Right cardiac atrium (tissue), 5 donors: ENCODE data around the gene TRIB2. TPM values are rescaled to one million over a fixed set of nuclear protein-coding genes. Genes with fewer than 3 reads are reported as not detected.
A peak's percentile ranks its signal among the peaks of the same experiment; 100 is the strongest.

Experiments used
- ATAC-seq, 2 donors: fragments of 200-7000 bp; cut with Tn5 transposase; one replicate each; pipeline versions ENCODE4 v1.8.0 to v1.9.1; 2020; ENCODE audit warnings: moderate library complexity in 2 of 2, mild to moderate bottlenecking in 1 of 2
- DNase-seq, 3 donors: peaks; one replicate each; pipeline ENCODE4 v3.0.0-alpha.2; 2020
- H3K27ac ChIP-seq: one replicate; pipeline ENCODE4 v1.5.1; 2013; ENCODE audit warnings: mild to moderate bottlenecking, low read length, control low read depth, moderate library complexity
- H3K27me3 ChIP-seq: one replicate; pipeline ENCODE4 v1.6.1; 2013; ENCODE audit not compliant: control insufficient read depth, insufficient read depth
- H3K4me1 ChIP-seq: one replicate; pipeline ENCODE4 v1.6.1; 2013; ENCODE audit warnings: low read length; ENCODE audit not compliant: control insufficient read depth, insufficient read depth
- H3K4me3 ChIP-seq: one replicate; pipeline ENCODE4 v1.5.1; 2013; ENCODE audit warnings: low read length, control low read depth
- H3K9me3 ChIP-seq: one replicate; pipeline ENCODE4 v1.6.1; 2013; ENCODE audit warnings: low read length; ENCODE audit not compliant: control insufficient read depth
- WGBS: extraction: QIAGEN DNeasy Blood & Tissue Kit; methylation state at CpG from one replicate; pipeline ENCODE4 v1.1.7; 2013; 5-methylcytosine and 5-hydroxymethylcytosine counted together
- intact Hi-C, 4 donors: fragments of 100-400 bp; cut with DNase I; formaldehyde crosslinking; loops; one replicate each; pipeline versions ENCODE4 v1.11.0 to v1.14.0; 2022 to 2023
- polyA plus RNA-seq: library from polyadenylated mRNA; stranded (reverse); fragments of 200-250 nt; gene quantifications from one replicate; pipeline ENCODE4 v1.2.3, GENCODE V29; 2013
- total RNA-seq, 4 donors: library from RNA; stranded (reverse); fragmentation: NEBNext Ultra II Directional; extraction: Animal tissue kit (Norgen Biotek cat#: 25700); gene quantifications; one replicate each; pipeline ENCODE4 v1.2.1, GENCODE V29; 2021
- donor health status: healthy with polysubstance abuse.
- donor health status: DM: no; HTN: yes; CAD: no.
- donor health status: DM: no; HTN: no; CAD: no.
- donor health status: DM: no; HTN: yes; CAD: no; lungs with severe emphysema.
- donor health status: DM: yes; HTN: yes; CAD: no.

The TRIB2 gene
- total and polyA plus RNA-seq, 5 donors, result 24.7 to 32.2 (median 27.0) TPM

DNA sequence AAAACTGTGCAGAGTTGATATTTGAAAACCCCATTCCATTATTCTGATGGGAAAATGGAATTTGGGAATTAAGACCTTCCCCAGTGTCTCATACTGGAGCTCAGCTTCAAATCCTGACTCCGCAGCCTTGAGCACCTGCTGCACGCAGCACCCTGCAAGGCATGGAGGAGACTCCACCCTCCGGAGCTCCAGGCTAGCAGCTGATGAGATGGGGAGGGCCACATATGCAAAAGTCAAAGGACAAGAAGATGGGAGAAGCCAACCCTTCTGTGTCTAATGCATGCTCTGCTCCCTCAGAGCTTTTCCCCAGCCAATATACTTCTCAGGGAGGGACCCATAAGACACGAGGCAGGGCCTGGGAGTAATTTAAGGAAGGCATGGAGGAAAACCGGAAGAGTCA, 34.7 kb upstream of the TRIB2 start:
- WGBS, result 87% methylated on average over 5 of the region's 5 CpGs

DNA sequence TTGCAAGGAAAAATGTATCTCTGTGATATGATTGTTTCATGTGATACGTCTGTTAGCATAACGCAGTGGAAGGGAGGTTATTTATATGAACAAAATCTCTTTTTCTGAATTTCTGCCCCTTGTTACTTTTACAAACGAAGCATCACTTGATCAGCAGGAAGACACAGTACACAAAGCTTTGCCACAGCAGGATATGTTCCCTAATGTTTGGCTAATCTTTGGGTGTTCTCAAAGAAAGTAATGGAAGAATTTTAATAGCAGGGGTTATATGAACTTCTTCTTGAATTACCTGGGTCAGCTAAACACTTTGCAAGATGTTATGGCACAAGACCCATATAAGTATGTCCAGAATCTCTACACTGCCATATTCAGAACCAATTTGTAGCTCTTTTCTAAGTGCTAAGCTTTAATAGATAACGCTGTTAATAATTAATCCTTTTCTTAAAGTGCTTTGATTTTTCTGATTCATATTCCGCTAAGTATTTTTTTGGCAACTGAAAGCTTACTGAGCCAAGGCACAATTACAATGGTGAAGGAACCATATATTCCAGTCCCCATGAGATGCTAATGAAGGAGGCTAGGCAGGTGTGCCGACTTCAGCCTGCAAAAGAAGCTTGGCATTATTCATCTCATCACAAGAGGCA, 33.2 kb upstream of the TRIB2 start:
- Histone ChIP-seq H3K27ac (no peak overlapping the region), H3K4me3 (no peak overlapping the region), H3K9me3 (no peaks in the 10 kb centered on the region), H3K27me3 (no peaks in the 10 kb centered on the region), H3K4me1 (peaks cover 2% of the 10 kb centered on the region)
- no peak for DNase-seq
- 96% methylated on average over 6 of the region's 6 CpGs for WGBS
- intact Hi-C loops, result no loop called here
- no peak for ATAC-seq

More for the DNA sequence above, 34.7 kb upstream of the TRIB2 start:
- H3K4me1 ChIP-seq, result peaks cover 2% of the 10 kb centered on the region
- ATAC-seq (no peak), DNase-seq (no peak)
- no peaks in the 10 kb centered on the region for H3K9me3 ChIP-seq
- intact Hi-C loops, result no loop called here
- H3K27me3 ChIP-seq, result no peaks in the 10 kb centered on the region
- no peak overlapping the region for H3K4me3 ChIP-seq
- no peak overlapping the region for H3K27ac ChIP-seq

DNA sequence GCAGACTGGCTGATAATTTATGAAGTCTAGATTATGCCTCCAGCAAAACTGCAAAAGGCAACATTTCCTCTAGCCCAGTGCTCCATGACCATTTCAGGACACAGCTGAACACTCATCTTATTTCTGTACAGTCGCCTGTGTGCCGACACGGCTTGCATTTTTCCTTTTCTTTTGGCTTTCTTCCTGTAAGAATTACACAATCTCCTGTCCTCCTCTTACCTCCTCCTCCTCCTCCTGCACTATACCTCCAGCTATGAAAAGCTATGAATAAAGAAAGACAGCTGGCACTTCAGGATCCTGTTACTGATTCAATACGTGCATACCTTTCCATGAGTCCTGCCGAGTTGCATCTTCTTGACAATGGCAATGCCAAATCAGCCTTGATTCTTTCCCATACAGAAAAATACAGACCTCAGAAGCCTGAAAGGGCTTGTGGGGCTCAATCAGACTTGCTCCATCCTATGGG, 32.2 kb upstream of the TRIB2 start:
- DNase-seq (no peak), ATAC-seq (peak; percentile 71 to 77)
- Histone ChIP-seq H3K4me3 (no peak overlapping the region), H3K27me3 (no peaks in the 10 kb centered on the region), H3K27ac (no peak overlapping the region), H3K4me1 (peaks cover 2% of the 10 kb centered on the region), H3K9me3 (no peaks in the 10 kb centered on the region)
- 40% methylated on average over 5 of the region's 5 CpGs for WGBS
- intact Hi-C loops, result no loop called here

DNA sequence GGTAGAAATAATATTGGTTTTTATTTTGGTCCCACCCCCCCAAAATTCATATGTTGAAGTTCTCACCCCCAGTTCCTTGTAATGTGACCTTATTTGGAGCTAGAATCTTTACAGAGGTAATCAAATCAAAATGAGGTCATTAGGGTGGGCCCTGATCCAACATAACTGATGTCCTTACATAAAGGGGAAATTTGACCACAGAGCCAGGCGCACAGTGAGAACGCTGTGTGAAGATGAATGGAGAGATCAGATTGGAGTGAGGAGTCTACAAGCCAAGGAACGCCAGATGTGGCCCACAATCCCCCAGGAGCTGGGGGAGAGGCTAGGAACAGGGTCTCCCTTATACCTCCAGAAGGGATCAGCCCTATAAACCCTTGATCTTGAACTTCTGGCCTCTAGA, 31.6 kb upstream of the TRIB2 start:
- intact Hi-C loops, result no loop called here
- H3K27ac ChIP-seq, result no peak overlapping the region
- ATAC-seq (peak in 1 of 2 donors; percentile 27), DNase-seq (peak in 1 of 3 donors; percentile 36)
- no peaks in the 10 kb centered on the region for H3K9me3 ChIP-seq
- H3K4me3 ChIP-seq, result no peak overlapping the region
- no peaks in the 10 kb centered on the region for H3K27me3 ChIP-seq
- peaks cover 2% of the 10 kb centered on the region for H3K4me1 ChIP-seq
- WGBS, result 85% methylated on average over 3 of the region's 3 CpGs

DNA sequence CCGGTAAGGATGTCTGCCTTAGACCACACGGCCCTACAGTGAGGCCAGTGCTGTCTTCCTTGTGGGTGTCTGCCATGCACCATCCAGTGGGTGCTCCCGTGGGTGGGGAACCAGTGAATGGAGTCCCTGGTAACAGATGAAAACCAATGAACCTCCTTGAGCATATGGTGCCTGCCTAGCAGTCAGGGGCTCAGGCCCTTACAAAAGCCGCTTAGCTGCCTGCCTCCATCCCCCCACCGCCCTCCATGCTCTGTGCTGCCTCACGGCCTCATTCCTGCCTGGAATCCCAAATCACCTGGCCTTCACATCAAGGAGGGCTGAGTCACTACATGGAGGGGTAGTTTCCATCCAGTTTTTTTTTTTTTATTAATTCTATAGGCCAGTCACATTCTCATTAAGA, 30.8 kb upstream of the TRIB2 start:
- Histone ChIP-seq H3K27me3 (no peaks in the 10 kb centered on the region), H3K9me3 (no peaks in the 10 kb centered on the region), H3K4me3 (no peak overlapping the region), H3K27ac (no peak overlapping the region), H3K4me1 (peaks cover 2% of the 10 kb centered on the region)
- no peak for DNase-seq
- WGBS, result 96% methylated on average over 6 of the region's 6 CpGs
- intact Hi-C loops, result no loop called here
- no peak for ATAC-seq

DNA sequence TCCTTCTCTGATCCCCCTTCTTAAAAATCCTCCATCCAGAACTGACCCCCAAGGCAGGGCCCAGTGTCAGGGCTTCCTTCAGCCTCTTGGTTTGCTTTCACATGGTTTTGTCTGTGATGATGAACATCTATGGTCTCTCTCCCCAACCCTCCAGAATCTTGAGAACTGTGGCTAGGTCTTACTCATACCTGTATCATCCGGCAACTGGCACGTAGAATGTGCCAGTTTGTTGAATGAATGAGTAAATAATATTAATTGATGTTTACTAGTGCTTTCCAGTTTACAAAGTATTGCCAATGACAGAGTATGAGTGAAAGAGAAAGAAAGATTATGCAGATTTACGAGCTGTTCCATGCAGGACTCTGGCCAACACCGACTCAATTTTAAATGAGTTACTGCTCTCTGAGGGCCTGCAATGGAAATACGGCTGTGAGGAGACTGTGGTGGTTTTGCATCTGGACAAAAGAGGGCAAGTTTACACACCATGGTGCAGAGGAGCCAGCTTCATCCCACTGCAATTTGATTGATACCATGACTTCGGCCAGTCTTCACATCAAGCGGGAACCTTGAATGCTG, 29.9 kb upstream of the TRIB2 start:
- H3K4me1 ChIP-seq, result peaks cover 2% of the 10 kb centered on the region
- no peak overlapping the region for H3K4me3 ChIP-seq
- 76% methylated on average over 7 of the region's 7 CpGs for WGBS
- H3K27me3 ChIP-seq, result no peaks in the 10 kb centered on the region
- H3K27ac ChIP-seq, result no peak overlapping the region
- ATAC-seq (no peak), DNase-seq (no peak)
- intact Hi-C loops, result no loop called here
- H3K9me3 ChIP-seq, result no peaks in the 10 kb centered on the region

DNA sequence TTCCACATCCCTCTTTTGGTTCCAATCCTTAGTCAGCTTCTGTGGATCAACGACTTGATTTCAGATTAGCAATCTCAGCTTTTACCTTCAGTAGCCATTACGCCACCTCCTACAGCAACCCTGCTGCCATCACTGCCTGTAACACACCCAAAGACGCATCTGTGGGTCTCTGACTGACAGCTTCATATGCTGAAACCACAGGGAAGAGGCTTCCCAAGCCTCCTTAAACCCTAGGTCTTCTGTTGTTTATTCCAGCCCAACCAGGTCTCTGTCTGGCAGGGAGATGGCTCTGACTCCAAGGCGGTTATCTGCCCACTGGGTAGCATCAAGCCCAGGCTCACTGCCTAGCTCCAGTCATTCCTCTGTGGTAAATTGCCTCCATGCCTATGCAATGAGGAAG, 28.6 kb upstream of the TRIB2 start:
- H3K27ac ChIP-seq, result no peak overlapping the region
- peaks cover 2% of the 10 kb centered on the region for H3K4me1 ChIP-seq
- 86% methylated on average over 4 of the region's 4 CpGs for WGBS
- H3K9me3 ChIP-seq, result no peaks in the 10 kb centered on the region
- H3K4me3 ChIP-seq, result no peak overlapping the region
- DNase-seq, result no peak
- no peak for ATAC-seq
- intact Hi-C loops, result no loop called here
- no peaks in the 10 kb centered on the region for H3K27me3 ChIP-seq

DNA sequence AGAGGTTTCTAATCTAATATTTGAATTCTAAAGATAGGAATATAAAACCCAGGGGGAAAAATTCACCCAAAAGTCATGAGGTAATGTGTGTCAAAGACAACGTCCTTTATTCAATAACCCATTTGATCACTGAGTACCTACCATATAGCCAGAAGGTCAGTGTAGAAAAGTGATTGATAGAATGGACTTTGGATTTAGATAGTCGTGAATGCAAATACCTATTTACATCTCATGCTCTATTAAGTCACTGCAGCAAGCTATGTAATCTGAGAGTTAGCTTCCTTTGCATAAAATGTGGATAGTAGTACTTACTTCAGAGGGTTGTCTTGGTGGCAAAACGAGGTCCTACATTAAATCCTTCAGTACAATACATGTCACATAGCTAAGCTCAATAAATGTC, 27.8 kb upstream of the TRIB2 start:
- Histone ChIP-seq H3K27ac (no peak overlapping the region), H3K4me3 (no peak overlapping the region), H3K9me3 (no peaks in the 10 kb centered on the region), H3K27me3 (no peaks in the 10 kb centered on the region), H3K4me1 (peaks cover 2% of the 10 kb centered on the region)
- DNase-seq, result no peak
- 75% methylated on average over 3 of the region's 3 CpGs for WGBS
- ATAC-seq, result no peak
- intact Hi-C loops, result no loop called here

DNA sequence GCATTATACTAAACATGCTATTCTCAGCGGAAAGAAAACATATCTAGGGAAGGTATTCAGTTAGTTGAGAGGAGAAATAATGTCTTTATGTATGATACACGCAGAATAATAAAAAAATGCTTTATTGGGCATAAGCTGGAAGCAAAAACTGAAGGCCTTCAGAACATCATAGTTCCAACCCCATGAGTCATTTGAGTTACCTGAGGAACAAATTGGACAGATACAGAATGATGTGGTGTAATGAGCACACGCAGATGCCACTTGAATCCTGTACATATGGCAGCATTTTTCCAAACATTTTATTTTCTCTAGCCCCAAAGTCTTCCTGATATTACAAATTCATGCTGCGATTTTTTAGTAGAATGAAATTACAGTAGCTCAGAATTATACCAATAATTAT, 23.2 kb upstream of the TRIB2 start:
- Histone ChIP-seq H3K4me1 (no peaks in the 10 kb centered on the region), H3K4me3 (no peak overlapping the region), H3K27ac (no peak overlapping the region), H3K27me3 (no peaks in the 10 kb centered on the region), H3K9me3 (no peaks in the 10 kb centered on the region)
- ATAC-seq (no peak), DNase-seq (no peak)
- intact Hi-C loops, result no loop called here
- WGBS, result 97% methylated on average over 4 of the region's 4 CpGs

DNA sequence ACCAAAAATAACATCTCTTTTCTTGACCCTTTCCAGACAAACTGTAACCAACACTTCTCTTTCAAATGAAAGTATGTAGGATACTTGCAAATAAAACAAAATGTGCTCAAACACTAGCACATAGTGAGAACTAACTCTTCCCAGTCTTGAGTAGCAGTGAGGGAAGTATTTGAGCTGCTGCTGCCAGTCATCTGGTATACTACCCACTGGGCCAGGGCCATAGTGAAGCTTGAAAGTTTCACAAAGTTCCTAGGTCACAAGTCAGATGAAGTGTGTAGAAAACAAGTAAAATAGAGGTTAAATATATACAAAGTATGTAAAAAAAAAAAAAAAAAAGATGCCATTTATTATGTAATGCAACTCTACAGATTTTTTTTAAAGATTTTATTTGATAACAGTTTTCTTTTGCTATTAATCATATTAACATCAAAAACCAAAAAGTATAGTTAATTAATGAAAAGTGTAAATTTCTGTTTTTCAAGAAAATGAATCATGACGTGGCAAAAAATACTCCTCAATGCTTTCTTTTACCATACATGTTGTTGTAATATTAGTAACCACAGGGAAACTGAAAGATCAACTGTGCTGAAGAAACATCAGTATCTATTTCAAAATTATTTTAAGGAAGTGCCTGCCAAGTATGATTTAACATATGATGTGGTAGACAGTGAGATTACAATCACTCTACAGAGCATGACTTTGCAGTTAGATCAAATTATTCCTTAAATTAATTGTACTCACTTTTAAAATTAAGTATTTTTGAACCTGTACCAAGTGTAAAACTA, 21.6 kb upstream of the TRIB2 start:
- intact Hi-C loops, result no loop called here
- Histone ChIP-seq H3K27me3 (no peaks in the 10 kb centered on the region), H3K4me1 (no peaks in the 10 kb centered on the region), H3K9me3 (no peaks in the 10 kb centered on the region), H3K4me3 (no peak overlapping the region), H3K27ac (no peak overlapping the region)
- DNase-seq, result no peak
- WGBS, result 84% methylated on average over 1 of the region's 1 CpG
- no peak for ATAC-seq

DNA sequence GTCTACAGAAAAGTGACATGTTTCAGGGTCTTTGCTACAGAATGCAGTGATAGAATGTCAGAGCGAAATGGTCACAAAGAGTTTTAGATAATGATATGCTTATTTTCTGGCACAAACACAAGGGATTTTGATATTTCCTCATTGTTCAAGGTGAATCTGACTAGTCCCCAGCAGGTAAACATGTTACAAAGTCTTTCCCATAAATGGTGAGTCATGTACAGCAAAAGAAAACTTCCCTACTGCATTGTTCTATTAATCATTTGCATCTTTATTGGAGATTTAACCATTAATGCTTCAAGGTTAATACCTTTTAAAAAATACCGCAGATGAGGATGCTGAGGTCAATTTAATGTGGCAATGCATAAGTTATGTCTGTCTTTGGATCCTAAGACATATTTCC, 19.1 kb upstream of the TRIB2 start:
- H3K4me3 ChIP-seq, result no peak overlapping the region
- H3K4me1 ChIP-seq, result no peaks in the 10 kb centered on the region
- ATAC-seq (no peak), DNase-seq (no peak)
- no peaks in the 10 kb centered on the region for H3K27me3 ChIP-seq
- WGBS, result 99% methylated on average over 2 of the region's 2 CpGs
- no peak overlapping the region for H3K27ac ChIP-seq
- intact Hi-C loops, result no loop called here
- H3K9me3 ChIP-seq, result no peaks in the 10 kb centered on the region
